ENCODE results near the gene SETMAR.

DNA sequence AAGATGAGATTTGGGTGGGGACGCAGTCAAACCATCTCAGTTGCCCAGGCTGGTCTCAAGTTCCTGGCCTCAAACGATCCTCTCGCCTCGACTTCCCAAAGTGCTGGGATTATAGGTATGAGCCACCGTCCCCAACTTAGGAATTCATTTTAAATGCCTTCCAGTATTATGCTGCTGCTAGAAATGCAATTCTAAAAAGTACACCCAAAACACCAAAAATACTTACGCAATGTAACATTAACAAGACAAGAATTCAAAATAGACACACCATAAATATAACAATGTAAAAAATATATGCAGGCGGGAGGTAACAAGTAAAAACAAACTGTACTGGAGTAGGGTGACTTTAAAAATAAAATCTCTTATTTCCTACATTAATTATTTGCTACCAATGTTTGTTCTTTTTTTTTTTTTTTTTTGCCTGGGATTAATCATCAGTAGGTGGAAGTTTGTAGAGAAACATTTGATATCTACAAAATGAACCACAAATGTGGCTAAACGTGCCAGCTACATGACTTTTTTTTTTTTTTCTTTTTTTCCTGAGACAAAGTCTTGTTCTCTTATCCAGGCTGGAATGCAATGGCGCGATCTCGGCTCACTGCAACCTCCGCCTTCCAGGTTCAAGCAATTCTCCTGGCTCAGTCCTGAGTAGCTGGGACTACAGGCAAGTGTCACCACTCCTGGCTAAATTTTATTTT lies 56.8 kb downstream of the SETMAR start:
- no peak for TF ChIP-seq CTCF (IDR thresholded peaks at IDR 0.05; ENCODE audit: low read depth, low read length, missing input control)
- TF ChIP-seq JUND (IDR thresholded peaks at IDR 0.05): no peak
- no peak for TF ChIP-seq SP1 (IDR thresholded peaks at IDR 0.05)
- TF ChIP-seq GABPA (IDR thresholded peaks at IDR 0.05 in 1 of 2, conservative IDR thresholded peaks at IDR 0.05 in 1 of 2): no peak
- TF ChIP-seq TAF1 (conservative IDR thresholded peaks at IDR 0.05): no peak
- TF ChIP-seq RAD21 (IDR thresholded peaks at IDR 0.05): no peak
- TF ChIP-seq, protein P1, sequence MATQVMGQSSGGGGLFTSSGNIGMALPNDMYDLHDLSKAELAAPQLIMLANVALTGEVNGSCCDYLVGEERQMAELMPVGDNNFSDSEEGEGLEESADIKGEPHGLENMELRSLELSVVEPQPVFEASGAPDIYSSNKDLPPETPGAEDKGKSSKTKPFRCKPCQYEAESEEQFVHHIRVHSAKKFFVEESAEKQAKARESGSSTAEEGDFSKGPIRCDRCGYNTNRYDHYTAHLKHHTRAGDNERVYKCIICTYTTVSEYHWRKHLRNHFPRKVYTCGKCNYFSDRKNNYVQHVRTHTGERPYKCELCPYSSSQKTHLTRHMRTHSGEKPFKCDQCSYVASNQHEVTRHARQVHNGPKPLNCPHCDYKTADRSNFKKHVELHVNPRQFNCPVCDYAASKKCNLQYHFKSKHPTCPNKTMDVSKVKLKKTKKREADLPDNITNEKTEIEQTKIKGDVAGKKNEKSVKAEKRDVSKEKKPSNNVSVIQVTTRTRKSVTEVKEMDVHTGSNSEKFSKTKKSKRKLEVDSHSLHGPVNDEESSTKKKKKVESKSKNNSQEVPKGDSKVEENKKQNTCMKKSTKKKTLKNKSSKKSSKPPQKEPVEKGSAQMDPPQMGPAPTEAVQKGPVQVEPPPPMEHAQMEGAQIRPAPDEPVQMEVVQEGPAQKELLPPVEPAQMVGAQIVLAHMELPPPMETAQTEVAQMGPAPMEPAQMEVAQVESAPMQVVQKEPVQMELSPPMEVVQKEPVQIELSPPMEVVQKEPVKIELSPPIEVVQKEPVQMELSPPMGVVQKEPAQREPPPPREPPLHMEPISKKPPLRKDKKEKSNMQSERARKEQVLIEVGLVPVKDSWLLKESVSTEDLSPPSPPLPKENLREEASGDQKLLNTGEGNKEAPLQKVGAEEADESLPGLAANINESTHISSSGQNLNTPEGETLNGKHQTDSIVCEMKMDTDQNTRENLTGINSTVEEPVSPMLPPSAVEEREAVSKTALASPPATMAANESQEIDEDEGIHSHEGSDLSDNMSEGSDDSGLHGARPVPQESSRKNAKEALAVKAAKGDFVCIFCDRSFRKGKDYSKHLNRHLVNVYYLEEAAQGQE (IDR thresholded peaks at IDR 0.05): no peak
- TF ChIP-seq, protein P2, sequence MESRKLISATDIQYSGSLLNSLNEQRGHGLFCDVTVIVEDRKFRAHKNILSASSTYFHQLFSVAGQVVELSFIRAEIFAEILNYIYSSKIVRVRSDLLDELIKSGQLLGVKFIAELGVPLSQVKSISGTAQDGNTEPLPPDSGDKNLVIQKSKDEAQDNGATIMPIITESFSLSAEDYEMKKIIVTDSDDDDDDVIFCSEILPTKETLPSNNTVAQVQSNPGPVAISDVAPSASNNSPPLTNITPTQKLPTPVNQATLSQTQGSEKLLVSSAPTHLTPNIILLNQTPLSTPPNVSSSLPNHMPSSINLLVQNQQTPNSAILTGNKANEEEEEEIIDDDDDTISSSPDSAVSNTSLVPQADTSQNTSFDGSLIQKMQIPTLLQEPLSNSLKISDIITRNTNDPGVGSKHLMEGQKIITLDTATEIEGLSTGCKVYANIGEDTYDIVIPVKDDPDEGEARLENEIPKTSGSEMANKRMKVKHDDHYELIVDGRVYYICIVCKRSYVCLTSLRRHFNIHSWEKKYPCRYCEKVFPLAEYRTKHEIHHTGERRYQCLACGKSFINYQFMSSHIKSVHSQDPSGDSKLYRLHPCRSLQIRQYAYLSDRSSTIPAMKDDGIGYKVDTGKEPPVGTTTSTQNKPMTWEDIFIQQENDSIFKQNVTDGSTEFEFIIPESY (IDR thresholded peaks at IDR 0.05): no peak
- TF ChIP-seq FOXA1 (IDR thresholded peaks at IDR 0.05): no peak
- TF ChIP-seq YY1 (IDR thresholded peaks at IDR 0.05): no peak
